ENCODE results near the gene HMGB4.

GRCh38 chr1:33864460-33865389 lies 846 bp downstream of the HMGB4 start:
- no peak for TF ChIP-seq CTCF (IDR thresholded peaks at IDR 0.05; ENCODE audit: low read depth, low read length)
- TF ChIP-seq EZH2phosphoT487 (IDR thresholded peaks at IDR 0.05; ENCODE audit: low read depth): no peak

All from OCI-LY3 (cell line).